ENCODE results near the gene IGHMBP2. TPM values are rescaled to one million over a fixed set of nuclear protein-coding genes. Genes with fewer than 3 reads are reported as not detected.

The IGHMBP2 gene
- total RNA-seq, 1 experiment from 2014 or later, result 24.0 TPM

- no peak overlapping the region for H2BK120ac ChIP-seq (ENCODE audit: low read depth, low read length, poor library complexity, severe bottlenecking)
- no peak overlapping the region for H3K23ac ChIP-seq (ENCODE audit: insufficient read length, low read depth, low read length)
- no peak overlapping the region for H2BK15ac ChIP-seq (ENCODE audit: low read depth, low read length)
- no peak overlapping the region for H4K5ac ChIP-seq (ENCODE audit: insufficient read length, low read depth, low read length)
- H3K14ac ChIP-seq (ENCODE audit: insufficient read depth, low read length), result no peak overlapping the region
- H3K27ac ChIP-seq (ENCODE audit: insufficient read length, low read depth, low read length), result no peak overlapping the region
- no peak overlapping the region for H3K4ac ChIP-seq (ENCODE audit: low read depth, low read length)
- no peak overlapping the region for H3K4me2 ChIP-seq (ENCODE audit: insufficient read depth, insufficient read length, low read length)
- no peak overlapping the region for H3K56ac ChIP-seq (ENCODE audit: insufficient read length, low read depth, low read length)
- H2BK5ac ChIP-seq (ENCODE audit: insufficient read length, low read length), result no peak overlapping the region
- H3T11ph ChIP-seq (ENCODE audit: low read length), result no peak overlapping the region
- no peaks in the 10 kb centered on the region for H3K79me1 ChIP-seq (ENCODE audit: insufficient read depth, low read depth, low read length, poor library complexity, severe bottlenecking)
- no peaks in the 10 kb centered on the region for H3K23me2 ChIP-seq (ENCODE audit: insufficient read length, low read depth, low read length, poor library complexity, severe bottlenecking)
- no CpG with 5 or more reads among the region's 4 CpGs for WGBS (ENCODE audit: extremely low coverage, insufficient read length, low lambda C conversion rate)
- no peaks in the 10 kb centered on the region for H3K9me3 ChIP-seq (ENCODE audit: control insufficient read depth, low read depth, low read length)
- no peaks in the 10 kb centered on the region for H3K4me1 ChIP-seq (ENCODE audit: insufficient read depth, low read length)
- Mint-ChIP-seq H3K36me3 (ENCODE audit: insufficient read depth in 1 of 3, low read depth in 3 of 3) (peaks cover 0 to 10% (median 0%) of the 10 kb centered on the region in 3 experiments; a peak in 3 of 7 replicates), H3K4me3 (no peak overlapping the region), H3K9me3 (peaks cover 5 to 10% of the 10 kb centered on the region in 2 experiments; a peak in 4 of 5 replicates), H3K27ac (no peak overlapping the region), H3K27me3 (ENCODE audit: low read depth) (peaks cover 11% of the 10 kb centered on the region), H3K4me1 (peaks cover 7 to 16% of the 10 kb centered on the region in 2 experiments)
- H3K9ac ChIP-seq (ENCODE audit: extremely low read depth, insufficient read length, low read length), result no peak overlapping the region
- H4K20me1 ChIP-seq (ENCODE audit: control insufficient read depth, insufficient read depth, insufficient read length), result no peaks in the 10 kb centered on the region
- DNase-seq, result no peak
- no peaks in the 10 kb centered on the region for H3K27me3 ChIP-seq (ENCODE audit: insufficient read depth, low read length)
- no peak overlapping the region for H2BK12ac ChIP-seq (ENCODE audit: insufficient read length, low read depth, low read length)
- no peak overlapping the region for H4K8ac ChIP-seq (replicated peaks; ENCODE audit: insufficient read length, low read depth, low read length)
- H4K91ac ChIP-seq (ENCODE audit: insufficient read length, low read depth, low read length), result no peak overlapping the region
- no peak overlapping the region for H2AFZ ChIP-seq (ENCODE audit: low read length)
- no peaks in the 10 kb centered on the region for H3K79me2 ChIP-seq (ENCODE audit: insufficient read depth, low read length)
- TF ChIP-seq CTCF (conservative IDR thresholded peaks at IDR 0.05), result no peak
- H2AK5ac ChIP-seq (ENCODE audit: insufficient read length, low read length), result no peak overlapping the region
- no peak overlapping the region for H3K18ac ChIP-seq (ENCODE audit: insufficient read length, low read depth, low read length)
- H2BK20ac ChIP-seq (ENCODE audit: low read depth, low read length, poor library complexity, severe bottlenecking), result no peak overlapping the region
Observed at GRCh38 chr11:68976095-68976494, 72.4 kb downstream of the IGHMBP2 start.
